GM21619 (cell line): ENCODE measurements around the gene TP73.

Experiments used
- ATAC-seq: cut with Tn5 transposase; IDR thresholded peaks from one replicate; pipeline ENCODE4 v1.9.1; 2021; ENCODE audit not compliant: unreplicated experiment

TP73 gene

GRCh38 chr1:3670823-3671265 lies 18.5 kb downstream of the TP73 start:
- ATAC-seq, result no peak

- no peak for ATAC-seq
Measured at GRCh38 chr1:3671371-3672180, 19.3 kb downstream of the TP73 start.

- ATAC-seq, result no peak
Measured at GRCh38 chr1:3672231-3672970, 20.1 kb downstream of the TP73 start.

- ATAC-seq, result no peak
Measured at GRCh38 chr1:3672971-3673361, 20.6 kb downstream of the TP73 start.

GRCh38 chr1:3673381-3674099 lies 21.2 kb downstream of the TP73 start:
- no peak for ATAC-seq

- ATAC-seq, result no peak
Measured at GRCh38 chr1:3674100-3675094, 22.1 kb downstream of the TP73 start.

GRCh38 chr1:3675436-3675835 lies 23.1 kb downstream of the TP73 start:
- no peak for ATAC-seq

- peak; percentile 67 for ATAC-seq
Measured at GRCh38 chr1:3676581-3677470, 24.5 kb downstream of the TP73 start.

GRCh38 chr1:3677484-3677883 lies 25.2 kb downstream of the TP73 start:
- ATAC-seq, result peak; percentile 0

GRCh38 chr1:3678361-3679097 lies 26.2 kb downstream of the TP73 start:
- ATAC-seq, result no peak

GRCh38 chr1:3679098-3679555 lies 26.8 kb downstream of the TP73 start:
- ATAC-seq, result no peak

- ATAC-seq, result no peak
Measured at GRCh38 chr1:3679799-3680453, 27.6 kb downstream of the TP73 start.

- no peak for ATAC-seq
Measured at GRCh38 chr1:3680488-3681230, 28.3 kb downstream of the TP73 start.

- ATAC-seq, result no peak
Measured at GRCh38 chr1:3681231-3681897, 29.0 kb downstream of the TP73 start.

GRCh38 chr1:3681898-3682806 lies 29.8 kb downstream of the TP73 start:
- no peak for ATAC-seq

- ATAC-seq, result no peak
Measured at GRCh38 chr1:3683197-3683596, 30.9 kb downstream of the TP73 start.
